Astrocyte of the cerebellum (primary cell): Measurements from ENCODE around the gene MGST3.

Experiments used
- DNase-seq: peaks from one replicate; pipeline ENCODE4 v3.0.0-alpha.2; 2011; ENCODE audit warnings: low read depth
- H3K4me3 ChIP-seq: 2 replicates; pipeline ENCODE4 v1.5.1; 2011; ENCODE audit warnings: mild to moderate bottlenecking, low read depth, low read length, moderate library complexity
- CTCF ChIP-seq: IDR thresholded peaks from 2 replicates; pipeline ENCODE4 v1.5.1; 2012; ENCODE audit warnings: low read length, low read depth, moderate library complexity, mild to moderate bottlenecking; ENCODE audit errors: missing control alignments
- in situ Hi-C: cut with HindIII; loops from 2 replicates; pipeline ENCODE4 v1.10.0; 2017; ENCODE audit warnings: low sequenced_read_pairs

The MGST3 gene

GRCh38 chr1:165641231-165641987 is 10.4 kb downstream of the MGST3 start:
- no peak overlapping the region for H3K4me3 ChIP-seq
- DNase-seq, result no peak
- in situ Hi-C loops, result no loop called here
- TF ChIP-seq CTCF, result no peak

- no peak for DNase-seq
- in situ Hi-C loops, result no loop called here
- no peak for TF ChIP-seq CTCF
- no peak overlapping the region for H3K4me3 ChIP-seq
These were observed 13.2 kb downstream of the MGST3 start for GRCh38 chr1:165644064-165644735.

- no peak for TF ChIP-seq CTCF
- DNase-seq, result no peak
- in situ Hi-C loops, result no loop called here
- H3K4me3 ChIP-seq, result no peak overlapping the region
These were observed 14.8 kb downstream of the MGST3 start for GRCh38 chr1:165645654-165646366.

- no peak for DNase-seq
- TF ChIP-seq CTCF, result no peak
- in situ Hi-C loops, result no loop called here
- no peak overlapping the region for H3K4me3 ChIP-seq
These were observed 16.5 kb downstream of the MGST3 start for GRCh38 chr1:165647517-165647916.

GRCh38 chr1:165647970-165648369 is 16.9 kb downstream of the MGST3 start:
- in situ Hi-C loops, result no loop called here
- peak; percentile 22 for DNase-seq
- no peak for TF ChIP-seq CTCF
- H3K4me3 ChIP-seq, result no peak overlapping the region

- in situ Hi-C loops, result no loop called here
- DNase-seq, result no peak
- no peak overlapping the region for H3K4me3 ChIP-seq
- TF ChIP-seq CTCF, result no peak
These were observed 18.0 kb downstream of the MGST3 start for GRCh38 chr1:165648919-165649572.
